Measurements from ENCODE around the gene ELMO1.

The ELMO1 gene

DNA sequence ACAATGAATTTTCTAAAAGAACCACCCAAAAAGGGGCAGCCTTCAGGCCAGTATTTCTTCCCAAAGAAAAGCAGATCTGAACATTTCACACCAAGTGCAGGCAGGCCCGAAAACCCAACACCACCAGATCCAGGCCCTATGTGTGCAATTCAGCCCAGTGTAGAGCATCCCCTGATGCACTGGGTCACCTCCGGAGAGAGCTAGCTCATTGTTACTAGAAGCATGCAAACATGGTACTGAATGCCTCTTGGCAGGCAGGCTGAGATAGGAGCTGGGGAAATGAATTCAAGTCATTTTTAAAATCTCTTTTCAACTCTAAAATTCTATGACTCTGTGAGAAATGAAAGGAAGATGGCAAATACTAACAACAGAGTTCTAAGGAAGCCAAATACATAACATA, 174.8 kb downstream of the ELMO1 start:
- Histone ChIP-seq H3K4me3 (ENCODE audit: low read depth in 1 of 2, low read length in 2 of 2) (no peak overlapping the region), H3K4me1 (ENCODE audit: insufficient read depth, low read length) (no peaks in the 10 kb centered on the region), H3K9ac (ENCODE audit: low read length) (no peak overlapping the region), H3K27me3 (ENCODE audit: control insufficient read depth in 1 of 2, insufficient read depth in 2 of 2, low read length in 2 of 2) (no peaks in the 10 kb centered on the region), H3K9me3 (ENCODE audit: low read length) (no peaks in the 10 kb centered on the region), H3K27ac (ENCODE audit: low read depth, low read length) (no peak overlapping the region), H3K36me3 (ENCODE audit: insufficient read depth, low read length) (no peaks in the 10 kb centered on the region)

GRCh38 chr7:37269711-37270508, 178.8 kb downstream of the ELMO1 start:
- no peaks in the 10 kb centered on the region for H3K9me3 ChIP-seq (ENCODE audit: low read length)
- no peaks in the 10 kb centered on the region for H3K4me1 ChIP-seq (ENCODE audit: insufficient read depth, low read length)
- no peak overlapping the region for H3K27ac ChIP-seq (ENCODE audit: low read depth, low read length)
- H3K9ac ChIP-seq (ENCODE audit: low read length) = no peak overlapping the region
- H3K27me3 ChIP-seq (ENCODE audit: control insufficient read depth in 1 of 2, insufficient read depth in 2 of 2, low read length in 2 of 2) = no peaks in the 10 kb centered on the region
- no peak overlapping the region for H3K4me3 ChIP-seq (ENCODE audit: low read depth in 1 of 2, low read length in 2 of 2)
- H3K36me3 ChIP-seq (ENCODE audit: insufficient read depth, low read length) = no peaks in the 10 kb centered on the region

DNA sequence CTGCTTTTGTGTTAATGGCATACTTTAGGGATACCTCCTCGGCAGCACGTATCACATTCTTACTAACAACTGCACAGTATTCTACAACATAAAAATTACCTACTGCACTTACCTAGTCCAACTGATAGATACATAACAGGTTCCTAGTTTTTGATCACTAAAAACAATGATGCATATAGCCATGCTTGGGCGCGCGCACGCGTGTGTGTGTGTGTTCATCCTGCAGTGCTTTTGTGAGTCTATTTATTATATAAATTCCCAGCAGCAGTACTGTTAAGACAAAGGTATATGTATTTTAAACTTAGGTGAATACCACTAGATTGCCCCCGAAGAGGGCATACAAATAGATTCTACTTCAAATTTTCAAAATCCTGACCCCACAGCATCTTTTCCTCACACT, 181.4 kb downstream of the ELMO1 start:
- Histone ChIP-seq H3K9me3 (ENCODE audit: low read length) (no peaks in the 10 kb centered on the region), H3K27me3 (ENCODE audit: control insufficient read depth in 1 of 2, insufficient read depth in 2 of 2, low read length in 2 of 2) (no peaks in the 10 kb centered on the region), H3K4me3 (ENCODE audit: low read depth in 1 of 2, low read length in 2 of 2) (no peak overlapping the region), H3K27ac (ENCODE audit: low read depth, low read length) (no peak overlapping the region), H3K9ac (ENCODE audit: low read length) (no peak overlapping the region), H3K4me1 (ENCODE audit: insufficient read depth, low read length) (no peaks in the 10 kb centered on the region), H3K36me3 (ENCODE audit: insufficient read depth, low read length) (no peaks in the 10 kb centered on the region)

- Histone ChIP-seq H3K9ac (ENCODE audit: low read length) (no peak overlapping the region), H3K27me3 (ENCODE audit: control insufficient read depth in 1 of 2, insufficient read depth in 2 of 2, low read length in 2 of 2) (no peaks in the 10 kb centered on the region), H3K27ac (ENCODE audit: low read depth, low read length) (no peak overlapping the region)
Measured at GRCh38 chr7:37265876-37266275, 182.8 kb downstream of the ELMO1 start.

GRCh38 chr7:37265006-37265405, 183.7 kb downstream of the ELMO1 start:
- Histone ChIP-seq H3K9me3 (ENCODE audit: low read length) (no peaks in the 10 kb centered on the region), H3K9ac (ENCODE audit: low read length) (no peak overlapping the region), H3K36me3 (ENCODE audit: insufficient read depth, low read length) (no peaks in the 10 kb centered on the region), H3K4me1 (ENCODE audit: insufficient read depth, low read length) (no peaks in the 10 kb centered on the region), H3K27ac (ENCODE audit: low read depth, low read length) (no peak overlapping the region), H3K27me3 (ENCODE audit: control insufficient read depth in 1 of 2, insufficient read depth in 2 of 2, low read length in 2 of 2) (no peaks in the 10 kb centered on the region), H3K4me3 (ENCODE audit: low read depth in 1 of 2, low read length in 2 of 2) (no peak overlapping the region)

More at GRCh38 chr7:37265876-37266275, 182.8 kb downstream of the ELMO1 start:
- H3K36me3 ChIP-seq (ENCODE audit: insufficient read depth, low read length) = no peaks in the 10 kb centered on the region
- no peaks in the 10 kb centered on the region for H3K9me3 ChIP-seq (ENCODE audit: low read length)
- no peak overlapping the region for H3K4me3 ChIP-seq (ENCODE audit: low read depth in 1 of 2, low read length in 2 of 2)
- H3K4me1 ChIP-seq (ENCODE audit: insufficient read depth, low read length) = no peaks in the 10 kb centered on the region

GRCh38 chr7:37262181-37262580, 186.5 kb downstream of the ELMO1 start:
- no peak overlapping the region for H3K9ac ChIP-seq (ENCODE audit: low read length)
- H3K27me3 ChIP-seq (ENCODE audit: control insufficient read depth in 1 of 2, insufficient read depth in 2 of 2, low read length in 2 of 2) = no peaks in the 10 kb centered on the region
- no peak overlapping the region for H3K4me3 ChIP-seq (ENCODE audit: low read depth in 1 of 2, low read length in 2 of 2)
- H3K4me1 ChIP-seq (ENCODE audit: insufficient read depth, low read length) = no peaks in the 10 kb centered on the region
- no peaks in the 10 kb centered on the region for H3K9me3 ChIP-seq (ENCODE audit: low read length)
- H3K27ac ChIP-seq (ENCODE audit: low read depth, low read length) = no peak overlapping the region
- no peaks in the 10 kb centered on the region for H3K36me3 ChIP-seq (ENCODE audit: insufficient read depth, low read length)

- Histone ChIP-seq H3K27me3 (ENCODE audit: control insufficient read depth in 1 of 2, insufficient read depth in 2 of 2, low read length in 2 of 2) (no peaks in the 10 kb centered on the region), H3K27ac (ENCODE audit: low read depth, low read length) (no peak overlapping the region), H3K9me3 (ENCODE audit: low read length) (no peaks in the 10 kb centered on the region), H3K4me1 (ENCODE audit: insufficient read depth, low read length) (no peaks in the 10 kb centered on the region), H3K36me3 (ENCODE audit: insufficient read depth, low read length) (no peaks in the 10 kb centered on the region), H3K4me3 (ENCODE audit: low read depth in 1 of 2, low read length in 2 of 2) (no peak overlapping the region), H3K9ac (ENCODE audit: low read length) (no peak overlapping the region)
Measured at GRCh38 chr7:37259319-37259821, 189.3 kb downstream of the ELMO1 start.

DNA sequence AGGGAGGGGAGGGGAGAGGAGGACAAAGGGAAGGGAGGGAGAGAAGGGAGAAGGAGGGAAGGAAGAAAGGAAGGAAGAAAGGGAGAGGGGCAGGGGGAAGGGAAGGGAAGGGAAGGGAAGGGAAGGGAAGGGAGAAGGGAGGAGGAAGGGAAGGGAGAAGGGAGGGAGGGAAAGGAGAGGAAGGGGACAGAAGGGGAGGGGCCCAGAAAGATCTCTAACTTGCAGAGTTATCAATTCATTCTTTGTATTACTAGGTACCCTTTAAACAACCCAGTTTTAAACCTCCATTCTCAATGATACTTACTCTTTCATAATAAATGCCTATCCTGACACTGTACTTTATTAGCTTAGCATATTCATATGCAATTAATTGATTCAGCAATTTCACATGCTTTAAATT, 192.0 kb downstream of the ELMO1 start:
- Histone ChIP-seq H3K36me3 (ENCODE audit: insufficient read depth, low read length) (no peaks in the 10 kb centered on the region), H3K27me3 (ENCODE audit: control insufficient read depth in 1 of 2, insufficient read depth in 2 of 2, low read length in 2 of 2) (no peaks in the 10 kb centered on the region), H3K4me1 (ENCODE audit: insufficient read depth, low read length) (no peaks in the 10 kb centered on the region), H3K4me3 (ENCODE audit: low read depth in 1 of 2, low read length in 2 of 2) (no peak overlapping the region), H3K9me3 (ENCODE audit: low read length) (no peaks in the 10 kb centered on the region), H3K9ac (ENCODE audit: low read length) (no peak overlapping the region), H3K27ac (ENCODE audit: low read depth, low read length) (no peak overlapping the region)

GRCh38 chr7:37255327-37255944, 193.2 kb downstream of the ELMO1 start:
- Histone ChIP-seq H3K9me3 (ENCODE audit: low read length) (no peaks in the 10 kb centered on the region), H3K9ac (ENCODE audit: low read length) (no peak overlapping the region), H3K4me1 (ENCODE audit: insufficient read depth, low read length) (no peaks in the 10 kb centered on the region), H3K27ac (ENCODE audit: low read depth, low read length) (no peak overlapping the region), H3K36me3 (ENCODE audit: insufficient read depth, low read length) (no peaks in the 10 kb centered on the region), H3K4me3 (ENCODE audit: low read depth in 1 of 2, low read length in 2 of 2) (no peak overlapping the region), H3K27me3 (ENCODE audit: control insufficient read depth in 1 of 2, insufficient read depth in 2 of 2, low read length in 2 of 2) (no peaks in the 10 kb centered on the region)

- H3K9ac ChIP-seq (ENCODE audit: low read length) = no peak overlapping the region
- no peaks in the 10 kb centered on the region for H3K36me3 ChIP-seq (ENCODE audit: insufficient read depth, low read length)
- no peak overlapping the region for H3K27ac ChIP-seq (ENCODE audit: low read depth, low read length)
- no peaks in the 10 kb centered on the region for H3K4me1 ChIP-seq (ENCODE audit: insufficient read depth, low read length)
- H3K27me3 ChIP-seq (ENCODE audit: control insufficient read depth in 1 of 2, insufficient read depth in 2 of 2, low read length in 2 of 2) = no peaks in the 10 kb centered on the region
- no peaks in the 10 kb centered on the region for H3K9me3 ChIP-seq (ENCODE audit: low read length)
- no peak overlapping the region for H3K4me3 ChIP-seq (ENCODE audit: low read depth in 1 of 2, low read length in 2 of 2)
Measured at GRCh38 chr7:37251222-37251621, 197.4 kb downstream of the ELMO1 start.

GRCh38 chr7:37249240-37249639, 199.4 kb downstream of the ELMO1 start:
- Histone ChIP-seq H3K27ac (ENCODE audit: low read depth, low read length) (no peak overlapping the region), H3K9ac (ENCODE audit: low read length) (no peak overlapping the region)

More at GRCh38 chr7:37249240-37249639, 199.4 kb downstream of the ELMO1 start:
- Histone ChIP-seq H3K4me1 (ENCODE audit: insufficient read depth, low read length) (no peaks in the 10 kb centered on the region), H3K4me3 (ENCODE audit: low read depth in 1 of 2, low read length in 2 of 2) (no peak overlapping the region), H3K9me3 (ENCODE audit: low read length) (no peaks in the 10 kb centered on the region), H3K36me3 (ENCODE audit: insufficient read depth, low read length) (no peaks in the 10 kb centered on the region), H3K27me3 (ENCODE audit: control insufficient read depth in 1 of 2, insufficient read depth in 2 of 2, low read length in 2 of 2) (no peaks in the 10 kb centered on the region)

All from muscle layer of colon (tissue), 2 donors.